Stomach smooth muscle (tissue), 2 donors: ENCODE data around the gene PAX8.
"Not testable (repeated sequence)": the region's sequence is repeated elsewhere in the genome, so short reads cannot be mapped to it uniquely, and the experiment has no call there.

ENCODE experiments used
- H3K27ac ChIP-seq: one replicate; pipeline ENCODE4 v1.7.0; 2013; ENCODE audit warnings: mild to moderate bottlenecking, low read length, inconsistent platforms
- H3K27me3 ChIP-seq, 2 donors: one replicate each; pipeline ENCODE4 v1.7.0; 2013; ENCODE audit warnings: low read length in 2 of 2; ENCODE audit not compliant: insufficient read depth in 2 of 2, control insufficient read depth in 1 of 2
- H3K36me3 ChIP-seq, 2 donors: one replicate each; pipeline ENCODE4 v1.7.0; 2013; ENCODE audit warnings: low read length in 2 of 2; ENCODE audit not compliant: control insufficient read depth in 2 of 2, insufficient read depth in 2 of 2
- H3K4me1 ChIP-seq: one replicate; pipeline ENCODE4 v1.7.0; 2013; ENCODE audit warnings: low read length; ENCODE audit not compliant: control insufficient read depth, insufficient read depth
- H3K4me3 ChIP-seq, 2 donors: one replicate each; pipeline ENCODE4 v1.7.0; 2013; ENCODE audit warnings: low read length in 2 of 2
- H3K9ac ChIP-seq, 2 donors: one replicate each; pipeline ENCODE4 v1.7.0; 2013; ENCODE audit warnings: low read length in 2 of 2, mild to moderate bottlenecking in 1 of 2
- H3K9me3 ChIP-seq, 2 donors: one replicate each; pipeline ENCODE4 v1.7.0; 2013; ENCODE audit warnings: low read length in 2 of 2; ENCODE audit not compliant: control insufficient read depth in 2 of 2
- donor health status: healthy.
- donor health status: Pancreatic carcinoma.

PAX8 gene

GRCh38 chr2:113235347-113236226 is 43.1 kb downstream of the PAX8 start:
- H3K36me3 ChIP-seq, H3K27me3 ChIP-seq, H3K4me1 ChIP-seq, H3K9me3 ChIP-seq, H3K27ac ChIP-seq: not testable (repeated sequence)
- Histone ChIP-seq H3K9ac (peak overlapping the region in 1 of 2 donors; percentile 54), H3K4me3 (peak overlapping the region in 1 of 2 donors; percentile 41)

GRCh38 chr2:113234721-113235346 is 43.9 kb downstream of the PAX8 start:
- H3K9ac ChIP-seq: peak overlapping the region in 1 of 2 donors; percentile 54
- H3K27ac ChIP-seq: no peak overlapping the region
- H3K4me1 ChIP-seq: peaks cover 2% of the 10 kb centered on the region

GRCh38 chr2:113233593-113234550 is 44.8 kb downstream of the PAX8 start:
- Histone ChIP-seq H3K27me3 (no peaks in the 10 kb centered on the region), H3K9me3 (no peaks in the 10 kb centered on the region), H3K9ac (no peak overlapping the region), H3K27ac (no peak overlapping the region), H3K4me1 (no peaks in the 10 kb centered on the region), H3K36me3 (no peaks in the 10 kb centered on the region), H3K4me3 (no peak overlapping the region)

More at GRCh38 chr2:113234721-113235346, 43.9 kb downstream of the PAX8 start:
- Histone ChIP-seq H3K27me3 (no peaks in the 10 kb centered on the region), H3K9me3 (no peaks in the 10 kb centered on the region), H3K4me3 (peak overlapping the region in 1 of 2 donors; percentile 41), H3K36me3 (no peaks in the 10 kb centered on the region)

GRCh38 chr2:113232740-113233139 is 46.0 kb downstream of the PAX8 start:
- H3K36me3 ChIP-seq: no peaks in the 10 kb centered on the region
- H3K4me1 ChIP-seq: no peaks in the 10 kb centered on the region
- no peak overlapping the region for H3K27ac ChIP-seq
- H3K9ac ChIP-seq: no peak overlapping the region
- no peaks in the 10 kb centered on the region for H3K9me3 ChIP-seq
- no peaks in the 10 kb centered on the region for H3K27me3 ChIP-seq
- H3K4me3 ChIP-seq: no peak overlapping the region

GRCh38 chr2:113232123-113232522 is 46.6 kb downstream of the PAX8 start:
- Histone ChIP-seq H3K36me3 (no peaks in the 10 kb centered on the region), H3K27me3 (no peaks in the 10 kb centered on the region), H3K9me3 (no peaks in the 10 kb centered on the region), H3K9ac (no peak overlapping the region), H3K27ac (no peak overlapping the region), H3K4me3 (no peak overlapping the region), H3K4me1 (no peaks in the 10 kb centered on the region)

GRCh38 chr2:113231064-113231463 is 47.7 kb downstream of the PAX8 start:
- Histone ChIP-seq H3K36me3 (no peaks in the 10 kb centered on the region), H3K27me3 (no peaks in the 10 kb centered on the region), H3K9me3 (no peaks in the 10 kb centered on the region), H3K27ac (no peak overlapping the region), H3K9ac (no peak overlapping the region), H3K4me3 (no peak overlapping the region), H3K4me1 (no peaks in the 10 kb centered on the region)

- no peaks in the 10 kb centered on the region for H3K36me3 ChIP-seq
These were observed 48.2 kb downstream of the PAX8 start for GRCh38 chr2:113230531-113230930.

GRCh38 chr2:113229795-113230194 is 48.9 kb downstream of the PAX8 start:
- no peaks in the 10 kb centered on the region for H3K4me1 ChIP-seq

More at GRCh38 chr2:113230531-113230930, 48.2 kb downstream of the PAX8 start:
- Histone ChIP-seq H3K9me3 (no peaks in the 10 kb centered on the region), H3K27me3 (no peaks in the 10 kb centered on the region), H3K27ac (no peak overlapping the region), H3K9ac (no peak overlapping the region), H3K4me3 (no peak overlapping the region), H3K4me1 (no peaks in the 10 kb centered on the region)

GRCh38 chr2:113228991-113229716 is 49.6 kb downstream of the PAX8 start:
- Histone ChIP-seq H3K27ac (no peak overlapping the region), H3K36me3 (no peaks in the 10 kb centered on the region), H3K9me3 (no peaks in the 10 kb centered on the region), H3K4me3 (no peak overlapping the region), H3K4me1 (no peaks in the 10 kb centered on the region), H3K9ac (no peak overlapping the region), H3K27me3 (no peaks in the 10 kb centered on the region)

More at GRCh38 chr2:113229795-113230194, 48.9 kb downstream of the PAX8 start:
- Histone ChIP-seq H3K36me3 (no peaks in the 10 kb centered on the region), H3K9me3 (no peaks in the 10 kb centered on the region), H3K9ac (no peak overlapping the region), H3K27ac (no peak overlapping the region), H3K4me3 (no peak overlapping the region), H3K27me3 (no peaks in the 10 kb centered on the region)

GRCh38 chr2:113228351-113228750 is 50.4 kb downstream of the PAX8 start:
- Histone ChIP-seq H3K9me3 (no peaks in the 10 kb centered on the region), H3K27me3 (no peaks in the 10 kb centered on the region), H3K4me3 (no peak overlapping the region), H3K36me3 (no peaks in the 10 kb centered on the region), H3K27ac (no peak overlapping the region), H3K9ac (no peak overlapping the region), H3K4me1 (no peaks in the 10 kb centered on the region)
